ENCODE measurements around the gene BRS3.
A peak's percentile ranks its signal among the peaks of the same experiment; 100 is the strongest.
"Not testable (repeated sequence)": the region's sequence is repeated elsewhere in the genome, so short reads cannot be mapped to it uniquely, and the experiment has no call there.

The BRS3 gene

DNA sequence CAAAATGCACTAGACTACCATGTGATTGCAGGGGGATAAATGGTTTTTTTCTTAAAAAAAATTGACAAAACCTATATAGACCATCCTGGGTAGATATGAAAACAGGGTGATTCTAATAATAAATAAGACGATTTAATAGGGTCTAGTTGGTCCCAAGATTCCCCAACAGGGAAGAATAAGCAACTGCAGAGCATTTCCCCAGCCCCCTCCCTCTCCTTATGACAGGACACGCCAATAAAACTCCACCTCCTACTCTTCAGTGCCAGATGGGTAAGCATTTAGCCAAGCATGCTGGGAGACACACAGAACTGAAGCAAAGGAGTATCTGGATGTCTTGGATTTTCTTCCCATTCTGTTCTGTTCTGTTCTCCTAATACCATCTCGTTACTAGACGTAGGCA lies at the start of gene BRS3:
Gene BRS3, plus strand, starts transcription at position 301 of the 400 bp plus-strand sequence. CDS start 168 bp downstream, outside the sequence.
- DNase-seq = no peak

DNA sequence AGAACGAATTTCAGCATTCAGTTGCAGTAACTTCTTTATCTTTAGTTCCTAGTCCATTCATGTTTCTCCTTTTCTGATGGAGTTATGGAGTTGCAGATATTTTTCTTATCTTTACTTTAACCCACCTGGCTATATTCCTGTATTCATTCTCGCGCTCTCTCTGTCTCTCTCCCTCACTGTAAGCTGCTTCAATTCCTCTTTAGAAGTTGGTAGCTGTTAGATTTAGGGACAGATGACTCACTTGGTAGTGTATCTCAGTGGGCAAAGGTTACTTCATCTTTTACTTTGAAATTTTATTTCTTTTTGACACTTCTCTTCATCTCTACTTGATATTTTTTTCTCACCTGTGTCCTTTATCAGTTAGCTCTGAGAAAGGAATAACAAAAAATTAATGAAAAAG lies 49.6 kb upstream of the BRS3 start:
- no peak for DNase-seq

DNA sequence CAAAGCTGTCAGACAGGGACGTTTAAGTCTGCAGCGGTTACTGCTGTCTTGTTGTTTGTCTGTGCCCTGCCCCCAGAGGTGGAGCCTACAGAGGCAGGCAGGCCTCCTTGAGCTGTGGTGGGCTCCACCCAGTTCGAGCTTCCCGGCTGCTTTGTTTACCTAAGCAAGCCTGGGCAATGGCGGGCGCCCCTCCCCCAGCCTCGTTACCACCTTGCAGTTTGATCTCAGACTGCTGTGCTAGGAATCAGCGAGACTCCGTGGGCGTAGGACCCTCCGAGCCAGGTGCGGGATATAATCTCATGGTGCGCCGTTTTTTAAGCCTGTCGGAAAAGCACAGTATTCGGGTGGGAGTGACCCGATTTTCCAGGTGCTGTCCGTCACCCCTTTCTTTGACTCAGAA lies 42.1 kb upstream of the BRS3 start:
- DNase-seq = not testable (repeated sequence)

DNA sequence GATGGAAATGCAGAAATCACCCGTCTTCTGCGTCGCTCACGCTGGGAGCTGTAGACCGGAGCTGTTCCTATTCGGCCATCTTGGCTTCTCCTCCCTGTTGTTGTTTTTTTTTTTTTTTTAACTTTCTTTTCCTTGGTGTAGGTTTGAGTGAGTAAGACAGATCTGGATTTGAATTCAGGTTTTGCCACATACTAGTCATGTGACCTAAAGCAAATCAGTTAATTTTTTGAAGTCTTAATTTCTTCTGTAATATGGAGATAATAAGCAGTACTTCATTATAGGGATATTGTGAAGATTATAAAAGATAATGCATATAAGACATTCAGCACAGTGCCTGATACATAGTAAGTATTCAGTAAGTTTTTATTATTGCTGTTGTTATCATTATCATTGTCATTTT lies 41.5 kb upstream of the BRS3 start:
- no peak for DNase-seq

DNA sequence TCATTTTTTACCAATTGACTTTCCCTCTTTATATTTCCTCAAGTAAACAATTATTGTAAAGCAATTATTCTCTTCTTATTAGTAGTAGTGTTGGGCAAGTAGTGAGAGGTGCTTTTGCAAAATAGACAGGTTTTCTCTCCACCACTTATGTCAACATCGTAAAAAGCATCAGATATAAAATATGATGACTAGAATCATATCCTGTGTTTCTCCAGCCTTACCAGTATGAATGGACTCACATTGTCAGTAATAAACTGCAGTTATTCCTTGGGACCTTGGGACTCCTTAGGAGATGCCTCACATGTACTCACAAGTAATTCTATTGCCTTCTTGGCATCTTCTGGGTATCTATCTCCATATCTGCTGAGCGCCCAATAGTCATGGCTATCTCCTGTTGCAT lies 40.4 kb upstream of the BRS3 start:
- no peak for DNase-seq

DNA sequence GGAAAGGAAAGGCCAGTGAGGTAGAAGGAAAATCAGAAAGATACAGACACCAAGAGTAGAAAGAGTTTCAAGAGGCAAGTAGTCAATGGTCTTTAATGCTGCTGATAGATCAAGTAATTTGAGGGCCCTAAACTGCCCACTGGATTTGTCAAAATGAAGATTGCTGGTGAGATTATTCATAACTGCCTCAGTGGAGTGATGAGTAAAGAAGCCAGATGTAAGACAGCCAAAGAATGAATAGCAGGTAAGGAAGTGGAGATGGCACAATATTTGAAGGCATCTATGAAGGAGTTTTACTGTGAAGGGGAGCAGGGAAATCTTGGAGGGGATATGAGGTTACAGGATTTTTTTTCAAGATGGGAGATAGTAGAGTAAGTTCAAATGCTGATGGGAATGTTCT lies 39.8 kb upstream of the BRS3 start:
- no peak for DNase-seq

DNA sequence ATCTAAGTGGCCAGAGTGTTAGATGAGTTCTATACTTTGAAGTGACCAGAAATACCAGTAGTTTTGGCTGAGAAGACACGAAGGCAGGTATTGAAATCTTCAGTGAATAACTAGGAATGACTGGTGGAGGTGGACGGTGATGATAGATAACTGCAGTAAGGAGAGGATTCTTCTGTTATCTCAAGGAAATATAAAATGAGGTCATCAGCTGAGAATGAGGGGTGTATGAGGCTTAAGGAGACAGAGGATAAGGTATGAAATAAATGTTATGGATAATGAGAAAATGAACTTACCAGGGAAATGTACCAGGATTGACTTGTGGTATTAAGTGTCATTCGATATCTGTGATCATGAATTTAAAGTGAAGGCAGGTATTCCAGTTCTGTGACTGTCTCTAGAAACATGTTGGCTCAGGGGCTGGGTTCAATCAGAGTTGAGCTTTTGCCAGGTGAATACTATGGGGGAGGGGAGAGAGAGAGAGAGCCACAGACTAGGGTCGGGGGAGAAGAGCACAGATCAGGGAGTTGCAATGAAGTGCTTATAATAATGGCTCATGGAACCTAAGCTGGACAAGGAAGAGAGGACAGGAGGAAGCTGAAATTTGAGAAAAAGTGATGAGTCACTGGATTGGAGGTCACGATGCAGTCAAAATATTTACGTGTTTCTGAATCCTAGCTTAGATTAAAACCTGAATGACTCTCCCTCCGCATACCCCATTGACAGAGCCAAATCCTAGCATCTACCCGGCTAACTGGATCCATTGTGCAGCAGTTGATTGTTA lies 37.5 kb upstream of the BRS3 start:
- no peak for DNase-seq

DNA sequence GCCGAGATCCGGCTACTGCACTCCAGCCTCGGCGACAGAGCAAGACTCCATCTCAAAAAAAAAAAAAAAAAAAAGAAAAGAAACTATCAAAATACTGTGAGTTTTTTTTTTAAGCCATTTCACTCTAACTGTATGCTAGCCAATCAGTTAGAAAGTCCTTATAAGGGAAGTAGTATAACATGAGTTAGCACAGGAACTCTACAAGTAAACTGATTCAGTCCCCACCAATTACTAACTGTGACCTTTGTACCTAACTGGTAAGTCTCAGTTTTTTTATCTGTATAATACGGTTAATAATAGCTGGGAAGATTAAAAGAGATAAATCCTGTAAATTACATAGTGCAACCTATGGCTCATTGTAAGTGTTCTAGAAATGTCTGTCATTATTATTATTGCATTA lies 35.1 kb upstream of the BRS3 start:
- DNase-seq = no peak

DNA sequence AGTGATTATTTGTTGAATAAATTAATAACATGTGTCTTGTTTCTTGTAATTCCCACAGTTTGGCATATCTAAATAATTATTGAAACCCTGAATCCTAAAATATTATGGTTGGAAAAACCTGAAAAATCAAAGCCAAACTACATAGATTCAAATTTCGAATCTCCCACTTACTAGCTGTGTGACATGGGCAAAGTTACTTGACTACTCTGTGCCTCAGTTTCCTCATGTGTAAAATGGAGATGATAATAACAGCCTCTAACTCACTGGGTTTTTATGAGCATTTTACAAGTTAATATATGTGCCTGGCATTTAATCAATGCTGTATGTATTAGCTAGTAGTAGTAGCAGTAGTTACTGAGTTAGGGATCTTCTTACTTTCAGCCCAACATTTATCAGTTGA lies 34.6 kb upstream of the BRS3 start:
- DNase-seq = no peak

DNA sequence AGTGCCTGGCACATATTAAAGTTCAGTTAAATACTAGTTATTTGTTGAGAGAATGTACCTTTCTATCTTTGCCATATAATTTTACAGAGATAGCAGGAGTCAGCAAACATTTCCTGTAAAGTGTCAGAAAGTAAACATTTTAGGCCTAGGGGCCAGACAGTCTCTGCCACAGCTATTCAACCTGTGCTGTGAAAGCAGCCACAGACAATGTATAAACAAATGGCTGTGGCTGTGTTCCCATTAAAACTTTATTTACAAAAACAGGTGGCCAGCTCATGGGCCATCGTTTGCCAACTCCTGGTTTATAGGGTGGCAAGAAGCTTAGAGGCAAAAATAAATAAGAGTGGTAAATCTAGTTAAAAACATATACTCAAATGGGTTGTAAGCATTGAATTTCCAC lies 34.0 kb upstream of the BRS3 start:
- DNase-seq = no peak

DNA sequence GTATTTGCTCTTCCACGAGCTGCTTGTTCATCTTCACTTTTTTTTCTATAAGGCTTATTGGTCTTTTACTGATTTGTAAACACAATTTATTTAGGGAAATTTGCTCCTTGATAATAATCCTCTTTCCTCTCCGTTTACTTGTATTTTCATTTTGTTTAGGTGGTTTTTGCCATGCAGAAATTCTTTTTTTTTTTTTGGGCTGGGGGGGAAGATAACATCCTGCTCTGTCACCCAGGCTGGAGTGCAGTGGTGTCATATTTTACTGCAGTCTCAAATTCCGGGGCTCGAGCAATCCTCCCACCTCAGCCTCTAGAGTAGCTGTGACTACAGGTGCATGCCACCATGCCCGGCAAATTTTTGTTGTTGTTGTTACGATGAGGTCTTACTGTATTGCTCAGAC lies 31.6 kb upstream of the BRS3 start:
- no peak for DNase-seq

DNA sequence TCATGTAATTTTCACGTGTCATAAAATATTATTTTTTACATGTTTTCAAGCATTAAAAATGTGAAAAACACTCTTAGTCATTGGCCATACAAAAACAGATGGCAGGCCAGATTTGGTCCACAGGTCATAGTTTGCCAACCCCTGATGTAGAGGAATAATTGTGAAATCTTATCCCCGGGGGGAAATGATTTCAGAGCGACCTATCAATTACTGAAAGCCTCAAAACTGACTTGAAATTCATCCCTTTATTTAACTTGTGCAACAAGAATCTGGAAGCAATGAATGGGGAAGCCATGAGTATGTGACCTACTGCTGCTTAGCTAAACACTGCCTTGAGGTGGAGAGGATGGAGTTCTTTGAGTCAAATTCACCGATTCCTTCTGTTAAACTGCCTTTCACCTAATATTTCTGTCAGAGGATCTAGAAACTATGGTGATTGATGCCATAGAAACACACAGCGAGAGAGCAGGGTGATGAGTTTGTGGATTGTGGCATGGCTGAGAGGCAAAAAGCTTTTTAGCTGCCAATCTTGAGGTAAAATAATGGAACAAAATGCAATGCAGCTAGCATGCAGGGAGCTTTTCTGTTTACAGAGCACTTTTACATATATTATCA lies 30.3 kb upstream of the BRS3 start:
- DNase-seq = no peak

DNA sequence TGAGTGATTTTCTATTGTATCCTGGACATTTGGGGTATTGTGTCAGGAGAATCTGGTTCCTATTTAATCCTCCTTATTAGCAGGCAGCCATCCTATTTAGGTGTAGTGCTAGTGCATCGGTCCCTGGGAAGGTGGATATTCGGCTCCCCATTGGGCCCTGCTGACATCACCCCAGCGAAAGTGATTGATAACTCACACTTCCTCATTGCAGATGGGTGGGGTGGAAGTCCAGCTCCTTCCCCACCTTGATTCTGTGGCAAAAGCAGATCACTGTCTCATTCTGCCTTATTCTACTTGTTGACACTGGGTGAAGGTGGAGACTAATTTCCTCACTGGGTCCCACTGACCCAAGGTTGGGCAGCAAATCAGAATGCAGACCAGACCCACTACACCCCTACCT lies 23.2 kb upstream of the BRS3 start:
- DNase-seq = no peak

DNA sequence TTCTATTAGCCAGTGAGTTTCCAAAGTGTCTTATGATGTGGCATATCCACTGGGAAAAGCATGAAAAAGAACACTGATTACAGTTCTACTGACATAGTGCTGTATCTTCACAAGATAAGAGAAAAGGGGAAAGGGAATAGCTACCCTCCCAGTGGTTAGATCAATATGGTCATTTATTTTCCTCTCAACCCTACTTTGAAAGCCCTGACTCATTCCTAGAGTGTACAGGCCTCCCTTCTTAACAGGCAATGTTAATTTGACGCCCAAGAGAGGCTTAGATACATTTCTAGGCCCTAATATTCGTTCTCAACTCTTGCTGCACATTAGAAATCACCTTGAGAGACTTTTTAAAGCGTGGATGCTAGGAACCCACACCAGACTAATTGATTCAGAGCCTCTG lies 20.4 kb upstream of the BRS3 start:
- no peak for DNase-seq

DNA sequence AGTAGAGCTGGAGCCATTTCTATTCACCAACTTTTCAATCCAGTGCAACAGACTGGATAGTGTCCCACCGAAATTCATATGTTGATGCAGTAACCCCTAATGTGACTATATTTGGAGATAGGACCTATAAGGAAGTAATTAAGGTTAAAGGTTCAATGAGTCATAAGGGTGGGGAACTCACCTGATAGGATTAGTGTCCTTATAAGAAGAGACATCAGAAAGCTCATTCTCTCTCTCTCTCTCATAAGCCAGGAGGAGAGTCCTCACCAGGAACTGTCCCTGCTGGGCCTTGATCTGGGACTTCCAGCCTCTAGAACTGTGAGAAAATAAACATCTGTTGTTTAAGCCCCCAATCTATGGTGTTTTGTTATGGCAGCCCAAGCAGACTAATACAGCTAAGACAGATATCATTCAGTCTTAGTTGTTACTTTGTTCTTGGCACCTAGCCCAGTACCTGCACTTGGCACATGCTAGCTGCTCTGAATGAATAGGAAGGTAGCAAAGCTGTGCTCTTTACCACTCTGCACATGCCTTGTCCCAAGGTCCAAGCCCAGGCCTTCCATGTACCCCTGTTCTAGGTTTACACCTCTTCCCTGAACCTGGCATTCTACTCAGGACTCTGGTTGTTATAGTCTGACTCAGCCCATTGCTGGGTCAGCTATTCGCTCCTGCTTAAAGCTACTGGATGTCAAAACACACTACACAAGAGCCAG lies 19.2 kb upstream of the BRS3 start:
- DNase-seq = no peak

DNA sequence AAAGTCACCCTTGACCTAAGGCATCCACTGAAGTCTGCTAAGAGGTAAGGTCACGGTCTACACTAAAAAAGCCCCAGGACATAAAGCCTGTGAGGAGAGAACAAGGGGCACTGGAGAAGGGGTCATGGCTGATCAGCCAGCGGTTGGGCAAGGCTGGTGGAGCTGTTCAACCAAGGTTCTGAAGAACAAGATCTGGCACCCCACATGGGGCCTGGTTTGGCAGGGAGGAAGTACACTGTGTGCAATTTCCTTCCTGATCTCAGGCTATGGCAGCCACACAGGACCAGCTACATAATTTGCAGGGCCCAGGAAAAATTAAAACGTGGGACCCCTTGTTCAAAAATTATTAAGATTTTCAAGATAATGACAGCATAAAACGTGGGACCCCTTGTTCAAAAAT lies 14.1 kb upstream of the BRS3 start:
- no peak for DNase-seq

DNA sequence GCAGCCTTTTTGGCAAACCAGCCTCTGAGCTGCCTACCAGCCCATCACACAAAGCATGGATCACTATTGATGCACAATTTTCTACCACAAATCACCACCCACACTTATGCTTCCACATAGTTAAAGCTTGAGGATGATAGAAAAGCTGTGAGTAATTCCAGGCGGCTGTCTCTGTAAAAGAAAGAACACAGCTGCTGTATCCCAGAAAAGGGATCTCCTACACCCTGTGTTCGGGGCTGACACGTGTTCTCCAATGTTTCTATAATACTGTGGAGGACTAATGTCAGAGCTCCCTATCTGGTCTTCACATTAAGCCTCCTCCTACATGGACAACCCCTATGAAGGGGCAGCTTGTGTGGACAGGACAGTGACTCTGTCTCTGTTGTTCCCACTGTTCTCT lies 12.5 kb upstream of the BRS3 start:
- DNase-seq = no peak

DNA sequence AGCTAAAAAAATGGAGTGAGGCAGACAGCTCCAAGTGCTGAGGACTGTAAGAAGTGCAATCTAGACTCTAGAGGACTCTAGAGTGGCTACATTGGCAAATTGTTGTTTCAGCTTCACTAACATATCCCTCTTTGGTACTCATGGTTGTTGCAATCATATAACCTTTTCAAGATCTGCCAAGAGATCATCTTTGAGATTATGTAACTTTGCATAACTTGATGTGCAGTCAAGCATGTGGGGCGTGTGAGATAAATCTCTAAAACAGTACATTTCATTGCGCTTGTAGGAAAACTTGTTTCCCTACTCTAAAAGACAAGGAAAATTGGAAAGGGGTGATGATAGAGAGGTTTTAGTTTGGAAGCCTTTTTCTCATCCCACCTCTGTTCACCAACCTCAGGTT lies 11.2 kb upstream of the BRS3 start:
- DNase-seq = no peak

DNA sequence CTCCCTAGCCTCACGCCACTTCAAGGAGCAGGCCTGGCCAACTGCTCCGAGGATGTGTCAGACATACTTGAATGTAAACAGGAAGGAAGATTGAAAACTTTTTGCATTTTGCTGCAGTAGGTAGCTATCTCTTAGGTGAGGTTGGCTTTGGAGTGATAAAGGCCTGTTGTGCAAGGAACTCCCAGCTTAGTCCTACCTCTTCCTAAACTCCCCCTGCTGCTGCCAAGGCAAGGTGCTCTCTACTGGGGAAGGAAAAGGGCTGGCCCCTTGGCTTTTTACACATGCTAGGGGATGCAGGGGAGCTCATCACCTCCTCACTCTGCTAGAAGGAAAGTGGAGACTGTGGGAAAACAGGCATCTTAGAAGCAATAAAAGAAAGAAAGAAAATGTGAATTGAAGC lies 10.7 kb upstream of the BRS3 start:
- DNase-seq = no peak

DNA sequence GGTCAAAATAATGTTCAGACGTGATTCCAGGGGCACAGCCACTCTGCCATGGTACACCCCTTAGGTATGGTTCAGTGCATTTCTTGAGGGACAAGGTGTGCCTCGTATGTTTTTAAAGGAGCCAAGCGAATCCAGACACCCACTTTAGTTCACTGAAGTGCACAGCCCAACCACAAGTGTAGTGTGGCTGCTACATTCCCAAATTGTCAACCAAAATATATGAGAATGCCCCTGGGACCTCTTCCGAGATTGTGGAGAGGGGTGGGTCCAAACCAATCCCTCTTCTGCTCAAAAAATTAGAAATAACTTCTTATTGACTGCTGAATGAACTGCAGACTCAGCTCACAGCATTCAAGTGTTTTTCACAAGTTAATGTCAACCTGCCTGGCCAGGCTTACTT lies 7.4 kb upstream of the BRS3 start:
- no peak for DNase-seq

DNA sequence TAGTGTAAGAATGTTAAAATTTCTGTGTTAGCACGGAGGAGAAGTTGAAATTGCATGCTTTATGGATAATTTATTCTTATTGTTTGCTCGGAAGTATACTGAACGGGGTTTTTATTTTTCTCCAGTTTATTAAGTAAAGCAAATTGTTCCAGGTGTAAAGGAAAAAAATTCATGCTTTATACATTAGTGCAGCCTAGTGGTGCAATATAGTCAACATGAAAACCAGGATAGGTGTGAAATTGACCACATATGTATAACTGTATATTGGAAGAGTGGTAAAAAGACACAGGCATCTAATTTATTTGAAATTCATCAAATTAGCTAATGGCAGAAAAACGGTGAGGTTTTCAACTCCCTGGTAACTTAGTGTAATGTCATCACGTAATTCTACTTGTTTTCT lies 959 bp downstream of the BRS3 start:
- DNase-seq = no peak

DNA sequence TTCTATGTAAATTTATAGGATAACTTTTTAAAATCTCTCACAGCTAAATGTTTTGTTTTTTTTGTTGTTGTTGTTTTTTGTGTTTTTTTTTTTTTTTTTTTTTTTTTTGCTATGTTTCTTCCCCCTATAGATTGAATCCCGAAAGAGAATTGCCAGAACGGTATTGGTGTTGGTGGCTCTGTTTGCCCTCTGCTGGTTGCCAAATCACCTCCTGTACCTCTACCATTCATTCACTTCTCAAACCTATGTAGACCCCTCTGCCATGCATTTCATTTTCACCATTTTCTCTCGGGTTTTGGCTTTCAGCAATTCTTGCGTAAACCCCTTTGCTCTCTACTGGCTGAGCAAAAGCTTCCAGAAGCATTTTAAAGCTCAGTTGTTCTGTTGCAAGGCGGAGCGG lies 4.1 kb downstream of the BRS3 start:
- DNase-seq = no peak

DNA sequence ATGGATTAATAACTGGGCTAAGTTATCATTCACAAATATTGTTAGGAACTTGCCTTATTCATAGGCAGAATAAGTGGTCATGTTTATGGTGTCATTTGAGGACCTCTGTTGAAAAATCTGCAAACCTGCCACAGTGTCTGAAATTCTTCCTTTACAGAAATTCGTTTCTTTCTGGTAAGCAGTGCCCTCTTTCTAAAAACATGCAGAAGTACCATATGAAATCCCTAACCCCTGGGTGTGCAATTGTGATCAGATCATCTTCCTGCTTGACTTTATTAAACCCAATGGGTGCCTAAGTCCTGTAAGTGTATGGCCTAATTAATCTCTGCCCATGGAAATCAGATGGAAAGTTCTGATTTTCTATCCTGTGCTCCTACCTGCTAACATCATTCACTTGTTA lies 5.3 kb downstream of the BRS3 start:
- DNase-seq = no peak

DNA sequence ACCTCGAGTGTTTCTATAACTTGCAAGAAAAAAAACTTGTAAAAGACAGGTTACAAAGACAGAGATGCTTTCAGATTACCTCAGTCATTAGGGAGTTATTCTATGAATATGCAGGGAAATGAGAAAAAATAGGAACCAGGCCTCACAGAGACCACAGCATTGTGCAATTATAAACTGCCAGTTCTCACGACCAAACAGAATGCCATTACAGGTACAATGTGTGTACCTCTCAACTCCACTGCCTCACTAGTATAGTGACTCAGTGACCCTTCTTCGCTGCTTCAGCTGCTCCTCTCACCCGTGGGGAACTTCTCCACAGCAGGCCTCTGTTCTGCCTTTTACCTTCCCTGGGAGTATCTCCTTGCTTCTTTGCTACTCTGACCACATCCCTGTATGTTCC lies 7.3 kb downstream of the BRS3 start:
- DNase-seq = peak; percentile 23
